Adrenal gland (tissue), 12 donors: ENCODE data around the gene ZNF384. TPM values are rescaled to one million over a fixed set of nuclear protein-coding genes. Genes with fewer than 3 reads are reported as not detected.
"Not testable (repeated sequence)": the region's sequence is repeated elsewhere in the genome, so short reads cannot be mapped to it uniquely, and the experiment has no call there.

Source experiments
- DNase-seq, 7 donors: peaks; one replicate each; pipeline ENCODE4 v3.0.0-alpha.2; 2019 to 2020
- H3K27ac ChIP-seq, 5 donors: fragments of 200-600 bp; sonication (generic) in 4 of 5; 1 replicate in 3 of 5; 2 replicates in 2 of 5; pipeline versions ENCODE4 v1.5.1 to v1.8.0; 2016 to 2020; ENCODE audit warnings: mild to moderate bottlenecking in 1 of 5
- H3K27me3 ChIP-seq: fragments of 200-600 bp; 2 replicates; pipeline ENCODE4 v1.8.0; 2021
- H3K36me3 ChIP-seq, 2 donors: fragments of 200-600 bp; replicated peaks in 1 of 2; 1 replicate in 1 of 2; 2 replicates in 1 of 2; pipeline versions ENCODE4 v1.5.1 to v1.8.0; 2018 to 2022
- H3K4me1 ChIP-seq, 2 donors: fragments of 200-600 bp; replicated peaks in 1 of 2; 1 replicate in 1 of 2; 2 replicates in 1 of 2; pipeline versions ENCODE4 v1.5.1 to v1.8.0; 2018 to 2021
- H3K4me3 ChIP-seq, 4 donors: fragments of 200-600 bp; sonication (generic) in 3 of 4; one replicate each; pipeline ENCODE4 v1.5.1; 2016 to 2018
- H3K9me3 ChIP-seq, 3 donors: fragments of 200-600 bp; sonication (generic) in 1 of 3; replicated peaks in 1 of 3; 1 replicate in 2 of 3; 2 replicates in 1 of 3; pipeline versions ENCODE4 v1.5.1 to v1.8.0; 2016 to 2021
- POLR2A ChIP-seq, 2 donors: fragments of 450-650 bp; IDR thresholded peaks; one replicate each; pipeline ENCODE4 v1.6.1; 2017; ENCODE audit warnings: antibody characterized with exemption in 2 of 2, mild to moderate bottlenecking in 2 of 2, moderate library complexity in 1 of 2
- WGBS, 4 donors: extraction: QIAGEN DNeasy Blood & Tissue Kit in 2 of 4; methylation state at CpG; one replicate each; pipeline versions ENCODE4 v1.1.5 to v1.1.7; 2013 to 2017; 5-methylcytosine and 5-hydroxymethylcytosine counted together
- intact Hi-C, 2 donors: fragments of 100-400 bp; cut with DNase I; formaldehyde crosslinking; loops; one replicate each; pipeline versions ENCODE4 v1.14.1 to v1.15.0; 2022 to 2023
- polyA plus RNA-seq, 3 donors: library from polyadenylated mRNA; stranded (reverse); fragments of 200-250 nt in 2 of 3; fragments of 350-450 nt in 1 of 3; fragmentation: Illumina TruSeq in 1 of 3; extraction: RNeasy Lipid Tissue Mini Kit (QIAGEN cat#74804) in 1 of 3; gene quantifications; one replicate each; pipeline ENCODE4 v1.2.3, GENCODE V29; 2013 to 2014
- total RNA-seq, 9 donors: library from RNA; depleted of rRNA in 4 of 9; stranded (reverse); fragments of >200 nt in 4 of 9; fragments of 120-200 nt in 1 of 9; fragmentation: NEBNext Ultra II Directional in 1 of 9; extraction: Animal tissue kit (Norgen Biotek cat#: 25700) in 1 of 9; gene quantifications; one replicate each; pipeline versions ENCODE4 v1.1.0 to v1.2.4, GENCODE V29; 2013 to 2023
- TF ChIP-seq, protein P1 (sequence below), 6 experiments: fragments of 450-650 bp in 4 of 6; fragments of 200-600 bp in 2 of 6; sonication (generic) in 1 of 6; IDR thresholded peaks; 1 replicate in 5 of 6; 2 replicates in 1 of 6; pipeline versions ENCODE4 v1.5.1 to v1.8.0; 2016 to 2021; ENCODE audit warnings: antibody characterized with exemption in 6 of 6, mild to moderate bottlenecking in 2 of 6, moderate library complexity in 1 of 6
- donor health status: healthy with polysubstance abuse.
- donor health status: Bipolar disorder and iron deficiency.
- donor health status: DM: yes; HTN: yes; CAD: no.
- donor health status: DM: no; HTN: no; CAD: no.
- donor health status: DM: no; HTN: no; CAD: no.
- donor health status: DM: yes; HTN: yes; CAD: no.

The ZNF384 gene
- total and polyA plus RNA-seq, 12 donors: 19.9 to 71.2 (median 47.5) TPM

DNA sequence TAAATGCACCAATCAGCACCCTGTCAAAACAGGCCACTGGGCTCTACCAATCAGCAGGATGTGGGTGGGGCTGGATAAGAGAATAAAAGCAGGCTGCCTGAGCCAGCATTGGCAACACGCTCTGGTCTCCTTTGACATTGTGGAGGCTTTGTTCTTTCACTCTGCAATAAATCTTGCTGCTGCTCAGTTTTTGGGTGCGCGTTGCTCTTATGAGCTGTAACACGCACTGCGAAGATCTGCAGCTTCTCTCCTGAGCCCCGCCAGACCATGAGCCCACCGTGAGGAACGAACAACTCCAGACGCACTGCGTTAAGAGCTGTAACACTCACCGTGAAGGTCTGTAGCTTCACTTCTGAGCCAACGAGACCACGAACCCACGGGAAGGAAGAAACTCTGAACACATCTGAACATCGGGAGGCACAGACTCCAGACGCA, 19.8 kb upstream of the ZNF384 start:
- Histone ChIP-seq H3K27ac (no peak overlapping the region), H3K4me3 (no peak overlapping the region), H3K27me3 (peaks cover 23% of the 10 kb centered on the region), H3K9me3 (no peaks in the 10 kb centered on the region), H3K4me1 (no peaks in the 10 kb centered on the region), H3K36me3 (no peaks in the 10 kb centered on the region)
- 72 to 82% (median 74%) methylated on average over 14 to 16 of the region's 16 CpGs for WGBS, 4 donors
- TF ChIP-seq, protein P1, sequence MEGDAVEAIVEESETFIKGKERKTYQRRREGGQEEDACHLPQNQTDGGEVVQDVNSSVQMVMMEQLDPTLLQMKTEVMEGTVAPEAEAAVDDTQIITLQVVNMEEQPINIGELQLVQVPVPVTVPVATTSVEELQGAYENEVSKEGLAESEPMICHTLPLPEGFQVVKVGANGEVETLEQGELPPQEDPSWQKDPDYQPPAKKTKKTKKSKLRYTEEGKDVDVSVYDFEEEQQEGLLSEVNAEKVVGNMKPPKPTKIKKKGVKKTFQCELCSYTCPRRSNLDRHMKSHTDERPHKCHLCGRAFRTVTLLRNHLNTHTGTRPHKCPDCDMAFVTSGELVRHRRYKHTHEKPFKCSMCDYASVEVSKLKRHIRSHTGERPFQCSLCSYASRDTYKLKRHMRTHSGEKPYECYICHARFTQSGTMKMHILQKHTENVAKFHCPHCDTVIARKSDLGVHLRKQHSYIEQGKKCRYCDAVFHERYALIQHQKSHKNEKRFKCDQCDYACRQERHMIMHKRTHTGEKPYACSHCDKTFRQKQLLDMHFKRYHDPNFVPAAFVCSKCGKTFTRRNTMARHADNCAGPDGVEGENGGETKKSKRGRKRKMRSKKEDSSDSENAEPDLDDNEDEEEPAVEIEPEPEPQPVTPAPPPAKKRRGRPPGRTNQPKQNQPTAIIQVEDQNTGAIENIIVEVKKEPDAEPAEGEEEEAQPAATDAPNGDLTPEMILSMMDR (IDR thresholded peaks at IDR 0.05): no peak
- TF ChIP-seq POLR2A (IDR thresholded peaks at IDR 0.05): no peak
- intact Hi-C loops: no loop called here
- no peak for DNase-seq

GRCh38 chr12:6708351-6708750, 19.2 kb upstream of the ZNF384 start:
- intact Hi-C loops, H3K9me3 ChIP-seq, H3K4me3 ChIP-seq, H3K27ac ChIP-seq, H3K36me3 ChIP-seq, H3K4me1 ChIP-seq, DNase-seq: not testable (repeated sequence)
- 87 to 94% (median 91%) methylated on average over 5 to 21 of the region's 21 CpGs for WGBS, 4 donors
- H3K27me3 ChIP-seq: peaks cover 21% of the 10 kb centered on the region

GRCh38 chr12:6703631-6704030, 14.5 kb upstream of the ZNF384 start:
- Histone ChIP-seq H3K27ac (no peak overlapping the region), H3K36me3 (no peaks in the 10 kb centered on the region), H3K9me3 (no peaks in the 10 kb centered on the region), H3K4me3 (no peak overlapping the region), H3K4me1 (peaks cover 5 to 9% of the 10 kb centered on the region in 2 donors), H3K27me3 (peaks cover 50% of the 10 kb centered on the region)
- WGBS, 4 donors: 10 to 19% (median 15%) methylated on average over 8 to 10 of the region's 10 CpGs
- intact Hi-C loops: no loop called here
- DNase-seq: no peak
- no peak for TF ChIP-seq POLR2A (IDR thresholded peaks at IDR 0.05)
- TF ChIP-seq, protein P1 (IDR thresholded peaks at IDR 0.05): no peak

DNA sequence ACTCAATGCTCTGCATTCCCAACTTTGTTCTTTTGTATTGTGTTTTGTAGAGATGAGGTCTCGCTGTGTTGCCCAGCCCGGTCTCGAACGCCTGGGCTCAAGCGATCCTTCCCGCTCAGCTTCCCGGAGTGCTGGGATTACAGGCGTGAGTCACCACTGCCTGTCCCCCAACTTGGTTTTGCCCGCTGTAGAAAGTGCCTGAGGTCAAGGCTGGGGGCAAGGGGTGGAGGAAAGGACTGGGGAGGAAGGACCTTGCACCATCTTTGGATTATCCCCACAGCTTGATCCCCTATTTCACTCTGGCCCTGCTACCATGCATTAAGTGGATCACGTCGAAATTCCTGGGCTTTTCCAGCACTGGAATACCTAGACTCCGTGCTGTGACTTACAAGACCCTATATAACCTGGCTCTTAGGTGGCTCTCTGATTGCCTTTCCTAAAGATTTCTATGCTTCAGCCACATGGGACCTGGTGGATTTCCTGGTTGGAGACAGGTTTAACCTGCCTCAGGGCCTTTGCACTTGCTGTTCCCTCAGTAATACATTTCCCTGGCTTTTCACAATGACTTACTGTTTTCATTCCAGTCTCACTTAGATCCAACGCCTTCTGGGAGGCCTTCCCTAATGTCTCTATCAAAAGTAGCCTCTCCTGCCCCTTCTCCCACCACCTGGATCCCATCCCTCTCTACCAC, 12.0 kb upstream of the ZNF384 start:
- H3K27ac ChIP-seq: no peak overlapping the region
- intact Hi-C loops: no loop called here
- H3K27me3 ChIP-seq: peaks cover 61% of the 10 kb centered on the region
- WGBS, 4 donors: 24 to 44% (median 28%) methylated on average over 6 to 13 of the region's 13 CpGs
- DNase-seq: no peak
- peaks cover 5 to 9% of the 10 kb centered on the region in 2 donors for H3K4me1 ChIP-seq
- peak overlapping the region in 1 of 4 donors; percentile 62 for H3K4me3 ChIP-seq
- no peaks in the 10 kb centered on the region for H3K9me3 ChIP-seq
- H3K36me3 ChIP-seq: no peaks in the 10 kb centered on the region
- TF ChIP-seq, protein P1 (IDR thresholded peaks at IDR 0.05): no peak

DNA sequence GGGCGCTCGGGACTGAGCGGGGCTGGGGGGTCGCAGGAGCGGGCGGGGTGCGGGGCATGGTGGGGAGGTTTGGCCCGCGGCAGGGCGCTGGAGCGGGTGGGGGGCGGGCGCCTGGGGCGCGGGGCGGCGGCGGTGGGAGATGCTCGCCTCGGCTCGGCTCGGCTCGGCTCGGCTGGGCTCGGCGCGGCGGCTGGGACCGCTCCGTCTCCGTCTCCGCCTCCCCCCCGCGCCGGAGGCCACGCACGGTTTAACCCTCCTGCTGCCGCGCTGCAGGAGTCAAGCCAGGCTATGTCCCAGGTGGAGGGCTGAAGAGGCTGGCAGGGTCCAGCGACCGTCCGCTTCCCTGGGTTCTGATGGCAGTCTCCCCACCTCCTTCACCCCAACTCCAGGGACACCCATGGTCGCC, 11.5 kb upstream of the ZNF384 start, which contains the start of gene PIANP:
Gene PIANP (minus strand): TSS at position 170 of the 406 bp plus-strand sequence. CDS start 2,754 bp downstream, outside the sequence.
- TF ChIP-seq, protein P1 (IDR thresholded peaks at IDR 0.05): no peak
- TF ChIP-seq POLR2A (IDR thresholded peaks at IDR 0.05): no peak
- 0 to 1% (median 0%) methylated on average over 9 to 41 of the region's 43 CpGs for WGBS, 4 donors
- Histone ChIP-seq H3K27ac (no peak within 1 kb of the TSS), H3K36me3 (no peaks in the 10 kb centered on the region), H3K4me1 (peaks cover 5 to 9% of the 10 kb centered on the region in 2 donors), H3K4me3 (peak within 1 kb of the TSS in 1 of 4 donors; percentile 62), H3K27me3 (peaks cover 58% of the 10 kb centered on the region), H3K9me3 (no peaks in the 10 kb centered on the region)
- intact Hi-C loops: no loop called here
- peak in 6 of 7 donors; percentile 24 to 64 (median 40) for DNase-seq
